ENCODE data around the gene MAN2A2. TPM values are rescaled to one million over a fixed set of nuclear protein-coding genes. Genes with fewer than 3 reads are reported as not detected.
"Not testable (repeated sequence)": the region's sequence is repeated elsewhere in the genome, so short reads cannot be mapped to it uniquely, and the experiment has no call there.

MAN2A2 gene
- total and polyA plus RNA-seq, 7 experiments from 2014 or later, result 7.1 to 171 (median 132) TPM

DNA sequence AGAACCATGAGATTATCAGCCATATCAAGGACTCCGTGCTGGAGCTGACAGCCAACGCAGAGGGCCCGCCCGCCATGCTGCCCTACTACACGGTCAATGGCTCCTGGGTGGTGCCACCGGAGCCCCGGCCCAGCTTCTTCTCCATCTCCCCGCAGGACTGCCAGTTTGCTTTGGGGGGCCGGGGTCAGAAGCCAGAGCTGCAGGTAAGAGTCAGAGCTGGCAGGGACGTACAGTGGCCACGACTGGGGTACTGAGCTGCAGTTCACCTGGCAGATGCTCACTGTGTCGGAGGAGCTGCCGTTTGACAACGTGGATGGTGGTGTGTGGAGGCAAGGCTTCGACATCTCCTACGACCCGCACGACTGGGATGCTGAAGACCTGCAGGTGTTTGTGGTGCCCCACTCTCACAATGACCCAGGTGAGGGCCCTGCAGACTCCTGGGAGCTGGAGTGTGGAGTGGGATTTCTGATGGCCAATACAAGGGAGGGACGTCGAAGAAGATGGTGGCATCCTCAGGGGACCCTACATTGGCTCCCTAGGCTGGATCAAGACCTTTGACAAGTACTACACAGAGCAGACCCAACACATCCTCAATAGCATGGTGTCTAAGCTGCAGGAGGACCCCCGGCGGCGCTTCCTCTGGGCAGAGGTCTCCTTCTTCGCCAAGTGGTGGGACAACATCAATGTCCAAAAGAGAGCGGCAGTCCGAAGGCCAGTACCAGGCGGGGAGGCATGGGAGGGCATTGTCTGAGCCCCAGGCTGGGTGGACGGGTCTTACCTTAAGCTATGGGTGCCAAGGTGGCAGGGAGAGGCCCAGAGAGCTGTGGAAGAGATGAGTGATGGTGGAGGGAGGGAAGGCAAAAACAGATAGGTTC is 2.4 kb downstream of the MAN2A2 start:
- ChIA-PET CTCF (interaction anchor here (8.0 kb wide), 1 partner anchor 28 kb away, joined by 150 read pairs; the partner anchor contains the start of genes HDDC3 and UNC45A), POLR2A (interaction anchor here (8.3 kb wide), 1 partner anchor 28 kb away, joined by 213 read pairs; the partner anchor contains the start of genes HDDC3 and UNC45A)
- Histone ChIP-seq H3K9me3 (ENCODE audit: control insufficient read depth in 2 of 3, low read length in 3 of 3) (no peaks in the 10 kb centered on the region), H3K27me3 (ENCODE audit: control insufficient read depth in 2 of 2, insufficient read depth in 2 of 2, low read length in 2 of 2) (no peaks in the 10 kb centered on the region), H3K4me1 (ENCODE audit: control insufficient read depth in 2 of 2, insufficient read depth in 2 of 2, low read length in 2 of 2) (peaks cover 12 to 17% of the 10 kb centered on the region in 2 donors), H3K4me3 (ENCODE audit: low read length) (no peak overlapping the region), H3K27ac (ENCODE audit: low read depth, low read length) (no peak overlapping the region), H3K36me3 (ENCODE audit: control insufficient read depth in 2 of 3, insufficient read depth in 3 of 3, low read length in 3 of 3) (peaks cover 6 to 52% (median 17%) of the 10 kb centered on the region in 3 experiments)
- Mint-ChIP-seq H3K4me3 (peak overlapping the region in 5 of 10 donors; percentile 14 to 63 (median 21)), H3K27ac (peak overlapping the region in 1 of 9 donors; percentile 51), H3K27me3 (no peaks in the 10 kb centered on the region), H3K36me3 (peaks cover 9 to 36% (median 21%) of the 10 kb centered on the region in 5 donors), H3K9me3 (no peaks in the 10 kb centered on the region), H3K4me1 (peaks cover 11 to 36% (median 31%) of the 10 kb centered on the region in 7 donors)
- no peak for DNase-seq
- intact Hi-C loops (cut with micrococcal nuclease), result loop anchor here in 1 of 2 donors (2.0 kb wide), 1 partner anchor 17 kb away; no protein-coding TSS in a partner anchor
- no peak for ATAC-seq

DNA sequence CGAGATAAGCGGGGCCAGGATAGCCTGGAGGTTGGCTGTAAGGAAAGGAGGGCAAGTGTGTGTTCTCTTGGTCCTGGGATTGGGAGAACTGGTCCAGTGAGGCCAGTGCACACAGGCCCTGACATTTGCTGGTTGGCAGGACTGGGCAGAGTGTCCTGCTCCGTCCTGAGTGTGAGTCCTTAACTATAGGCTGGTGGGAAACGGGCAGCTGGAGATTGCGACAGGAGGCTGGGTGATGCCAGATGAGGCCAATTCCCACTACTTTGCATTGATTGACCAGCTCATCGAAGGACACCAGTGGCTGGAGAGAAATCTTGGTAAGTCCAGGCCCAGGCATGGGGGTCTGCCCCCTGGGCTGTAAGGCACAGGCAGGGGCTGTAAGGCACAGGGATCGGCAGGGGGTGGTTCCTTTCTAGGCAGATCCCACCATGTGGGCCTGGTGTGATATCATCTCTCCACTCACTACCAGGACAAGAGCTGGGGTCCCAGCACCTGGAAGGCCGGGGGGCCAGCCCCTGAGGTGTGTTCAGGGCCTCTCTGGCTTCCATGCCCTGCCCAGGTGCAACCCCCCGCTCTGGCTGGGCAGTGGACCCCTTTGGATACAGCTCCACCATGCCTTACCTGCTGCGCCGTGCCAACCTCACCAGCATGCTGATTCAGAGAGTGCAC is 3.2 kb downstream of the MAN2A2 start:
- H3K36me3 Mint-ChIP-seq, result peaks cover 9 to 37% (median 21%) of the 10 kb centered on the region in 5 donors
- ChIA-PET CTCF (interaction anchor here (0.6 to 8.0 kb wide), 2 partner anchors 27 to 84 kb away, joined by 4 to 150 read pairs; partner anchors contain the start of genes HDDC3 and UNC45A), POLR2A (interaction anchor here (8.3 kb wide), 1 partner anchor 27 kb away, joined by 213 read pairs; the partner anchor contains the start of genes HDDC3 and UNC45A)
- H3K27ac Mint-ChIP-seq, result no peak overlapping the region
- intact Hi-C loops (cut with micrococcal nuclease), result no loop called here
- H3K27me3 Mint-ChIP-seq, result no peaks in the 10 kb centered on the region
- no peak for ATAC-seq
- Histone ChIP-seq H3K36me3 (ENCODE audit: control insufficient read depth in 2 of 3, insufficient read depth in 3 of 3, low read length in 3 of 3) (peaks cover 11 to 60% (median 22%) of the 10 kb centered on the region in 3 experiments), H3K4me1 (ENCODE audit: control insufficient read depth in 2 of 2, insufficient read depth in 2 of 2, low read length in 2 of 2) (peaks cover 12 to 16% of the 10 kb centered on the region in 2 donors), H3K27ac (ENCODE audit: low read depth, low read length) (no peak overlapping the region), H3K9me3 (ENCODE audit: control insufficient read depth in 2 of 3, low read length in 3 of 3) (no peaks in the 10 kb centered on the region), H3K4me3 (ENCODE audit: low read length) (no peak overlapping the region), H3K27me3 (ENCODE audit: control insufficient read depth in 2 of 2, insufficient read depth in 2 of 2, low read length in 2 of 2) (no peaks in the 10 kb centered on the region)
- DNase-seq, result no peak
- H3K4me3 Mint-ChIP-seq, result peak overlapping the region in 1 of 10 donors; percentile 21
- no peaks in the 10 kb centered on the region for H3K9me3 Mint-ChIP-seq
- H3K4me1 Mint-ChIP-seq, result peaks cover 11 to 33% (median 28%) of the 10 kb centered on the region in 7 donors

DNA sequence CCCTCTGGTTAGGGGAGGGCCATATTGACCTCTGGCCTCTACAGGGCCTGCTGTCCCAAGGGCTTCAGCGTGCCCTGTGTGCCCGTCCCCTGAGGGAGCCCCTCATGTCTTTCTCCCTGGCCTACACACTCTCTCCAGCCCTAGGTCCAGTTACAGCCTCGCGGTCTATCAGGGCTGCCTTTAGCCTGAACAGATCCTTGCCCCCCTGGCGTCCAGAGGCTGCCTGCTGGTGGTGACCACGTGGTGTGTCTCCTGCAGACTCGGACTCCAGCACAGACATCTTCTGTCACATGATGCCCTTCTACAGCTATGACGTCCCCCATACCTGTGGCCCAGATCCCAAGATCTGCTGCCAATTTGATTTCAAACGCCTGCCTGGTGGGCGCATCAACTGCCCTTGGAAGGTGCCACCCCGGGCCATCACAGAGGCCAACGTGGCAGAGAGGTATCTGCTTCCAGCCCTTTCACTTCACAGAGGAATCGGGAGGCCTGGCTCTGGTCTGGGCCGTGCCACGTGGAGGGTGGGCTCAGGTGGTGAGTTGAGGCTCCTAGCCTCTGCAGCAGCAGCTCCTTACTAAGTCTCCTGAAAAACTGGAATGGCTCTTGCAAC is 4.1 kb downstream of the MAN2A2 start:
- ATAC-seq, result no peak
- peaks cover 9 to 37% (median 21%) of the 10 kb centered on the region in 5 donors for H3K36me3 Mint-ChIP-seq
- intact Hi-C loops (cut with micrococcal nuclease), result no loop called here

DNA sequence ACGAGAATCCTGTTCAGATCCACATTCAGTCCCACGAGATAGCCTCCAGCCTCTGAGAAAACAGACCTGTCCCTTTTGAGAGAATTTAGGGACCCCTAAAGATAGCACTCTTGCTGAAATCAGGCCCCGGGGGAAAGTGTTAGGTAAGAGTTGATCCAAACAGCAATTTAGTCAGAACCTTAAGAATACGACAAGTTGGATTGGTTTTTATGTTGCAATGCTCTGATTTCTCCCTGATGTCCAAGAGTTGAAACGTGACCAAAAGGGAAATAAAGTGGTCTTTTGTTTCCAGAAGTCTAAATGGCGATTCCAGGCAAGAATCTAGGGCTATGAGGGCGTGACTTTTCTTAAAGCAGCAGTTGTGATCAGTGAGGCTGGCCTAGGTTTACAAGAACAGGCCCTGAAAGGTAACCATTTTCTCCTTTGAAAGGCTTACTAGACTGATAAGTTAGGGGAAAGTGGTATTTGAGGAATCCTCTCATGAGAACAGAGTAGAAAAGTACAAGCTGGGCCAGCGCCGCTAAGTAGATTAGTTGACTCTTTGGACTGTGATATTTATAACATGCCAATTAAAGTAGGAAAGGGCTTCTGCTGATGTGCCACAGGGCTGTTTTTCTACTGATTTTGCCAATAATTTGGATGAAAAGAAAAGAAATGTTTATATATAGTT is 4.9 kb downstream of the MAN2A2 start:
- POLR2A ChIA-PET, result no interaction called here
- intact Hi-C loops (cut with micrococcal nuclease), result no loop called here
- peaks cover 11 to 22% (median 19%) of the 10 kb centered on the region in 7 donors for H3K4me1 Mint-ChIP-seq

More for the DNA sequence above, 4.1 kb downstream of the MAN2A2 start:
- DNase-seq, result no peak
- Histone ChIP-seq H3K9me3 (ENCODE audit: control insufficient read depth in 2 of 3, low read length in 3 of 3) (no peaks in the 10 kb centered on the region), H3K27me3 (ENCODE audit: control insufficient read depth in 2 of 2, insufficient read depth in 2 of 2, low read length in 2 of 2) (no peaks in the 10 kb centered on the region), H3K27ac (ENCODE audit: low read depth, low read length) (no peak overlapping the region), H3K4me1 (ENCODE audit: control insufficient read depth in 2 of 2, insufficient read depth in 2 of 2, low read length in 2 of 2) (peaks cover 6 to 8% of the 10 kb centered on the region in 2 donors), H3K4me3 (ENCODE audit: low read length) (no peak overlapping the region), H3K36me3 (ENCODE audit: control insufficient read depth in 2 of 3, insufficient read depth in 3 of 3, low read length in 3 of 3) (peaks cover 13 to 68% (median 29%) of the 10 kb centered on the region in 3 experiments)
- H3K4me3 Mint-ChIP-seq, result no peak overlapping the region
- H3K4me1 Mint-ChIP-seq, result peaks cover 11 to 24% (median 20%) of the 10 kb centered on the region in 7 donors
- no peaks in the 10 kb centered on the region for H3K9me3 Mint-ChIP-seq
- no peaks in the 10 kb centered on the region for H3K27me3 Mint-ChIP-seq
- no peak overlapping the region for H3K27ac Mint-ChIP-seq
- ChIA-PET POLR2A (no interaction called here), CTCF (interaction anchor here (0.5 to 8.0 kb wide), 3 partner anchors 19 to 85 kb away, joined by 3 to 150 read pairs (median 4); partner anchors contain the start of genes HDDC3 and UNC45A)

DNA sequence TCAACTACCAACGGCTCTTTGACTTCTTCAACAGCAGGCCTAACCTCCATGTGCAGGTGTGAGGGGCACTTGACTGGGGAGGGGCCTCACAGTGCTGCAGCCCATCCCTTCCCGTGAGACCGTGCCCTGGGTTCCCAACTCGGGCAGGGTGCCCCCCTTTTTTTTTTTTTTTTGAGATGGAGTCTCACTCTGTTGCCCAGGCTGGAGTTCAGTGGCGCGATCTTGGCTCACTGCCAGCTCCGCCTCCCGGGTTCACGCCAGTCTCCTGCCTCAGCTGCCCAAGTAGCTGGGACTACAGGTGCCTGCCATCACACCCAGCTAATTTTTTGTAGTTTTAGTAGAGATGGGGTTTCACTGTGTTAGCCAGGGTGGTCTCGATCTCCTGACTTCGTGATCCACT is 6.3 kb downstream of the MAN2A2 start:
- H3K4me3 ChIP-seq (ENCODE audit: low read length); H3K4me1 ChIP-seq (ENCODE audit: control insufficient read depth in 2 of 2, insufficient read depth in 2 of 2, low read length in 2 of 2); DNase-seq; CTCF ChIA-PET; H3K4me3 Mint-ChIP-seq; H3K27me3 Mint-ChIP-seq; H3K27ac Mint-ChIP-seq; H3K9me3 Mint-ChIP-seq; H3K27me3 ChIP-seq (ENCODE audit: control insufficient read depth in 2 of 2, insufficient read depth in 2 of 2, low read length in 2 of 2); H3K9me3 ChIP-seq (ENCODE audit: control insufficient read depth in 2 of 3, low read length in 3 of 3); H3K27ac ChIP-seq (ENCODE audit: low read depth, low read length); intact Hi-C loops (cut with micrococcal nuclease); ATAC-seq: not testable (repeated sequence)
- H3K36me3 Mint-ChIP-seq, result peaks cover 9 to 54% (median 25%) of the 10 kb centered on the region in 5 donors
- POLR2A ChIA-PET, result interaction anchor here (0.6 to 1.1 kb wide), 2 partner anchors 16 to 22 kb away, joined by 3 to 4 read pairs; no protein-coding TSS in a partner anchor
- peaks cover 13 to 91% (median 43%) of the 10 kb centered on the region in 3 experiments for H3K36me3 ChIP-seq (ENCODE audit: control insufficient read depth in 2 of 3, insufficient read depth in 3 of 3, low read length in 3 of 3)
- H3K4me1 Mint-ChIP-seq, result peaks cover 4 to 14% (median 13%) of the 10 kb centered on the region in 7 donors

More for the DNA sequence above, 4.9 kb downstream of the MAN2A2 start:
- peaks cover 9 to 41% (median 24%) of the 10 kb centered on the region in 5 donors for H3K36me3 Mint-ChIP-seq
- no peaks in the 10 kb centered on the region for H3K27me3 Mint-ChIP-seq
- DNase-seq (no peak), ATAC-seq (no peak)
- no peaks in the 10 kb centered on the region for H3K9me3 Mint-ChIP-seq
- no peak overlapping the region for H3K27ac Mint-ChIP-seq
- H3K9me3 ChIP-seq (ENCODE audit: control insufficient read depth in 2 of 3, low read length in 3 of 3), result no peaks in the 10 kb centered on the region
- peaks cover 6 to 8% of the 10 kb centered on the region in 2 donors for H3K4me1 ChIP-seq (ENCODE audit: control insufficient read depth in 2 of 2, insufficient read depth in 2 of 2, low read length in 2 of 2)
- no peak overlapping the region for H3K27ac ChIP-seq (ENCODE audit: low read depth, low read length)
- no peak overlapping the region for H3K4me3 ChIP-seq (ENCODE audit: low read length)
- no peak overlapping the region for H3K4me3 Mint-ChIP-seq
- CTCF ChIA-PET, result no interaction called here
- no peaks in the 10 kb centered on the region for H3K27me3 ChIP-seq (ENCODE audit: control insufficient read depth in 2 of 2, insufficient read depth in 2 of 2, low read length in 2 of 2)
- H3K36me3 ChIP-seq (ENCODE audit: control insufficient read depth in 2 of 3, insufficient read depth in 3 of 3, low read length in 3 of 3), result peaks cover 13 to 76% (median 35%) of the 10 kb centered on the region in 3 experiments
